SK-N-SH treated with all-trans-retinoic acid at 6 μM for 48 hours (cell line): Measurements from ENCODE around the gene TXLNA.
A peak's percentile ranks its signal among the peaks of the same experiment; 100 is the strongest.

Experiments used
- ATAC-seq: fragments of 200-7000 bp; cut with Tn5 transposase; 3 replicates; pipeline ENCODE4 v1.9.1; 2020; ENCODE audit warnings: mild to moderate bottlenecking, moderate library complexity
- BACH2 ChIP-seq: fragments of 250-450 bp; sonication (Bioruptor Pico); IDR thresholded peaks from 2 replicates; pipeline ENCODE4 v1.9.0; 2021; ENCODE audit warnings: mild to moderate bottlenecking, borderline replicate concordance
- ESRRG ChIP-seq: fragments of 250-450 bp; sonication (Bioruptor Pico); IDR thresholded peaks from 2 replicates; pipeline ENCODE4 v1.6.1; 2021; ENCODE audit warnings: mild to moderate bottlenecking
- ISL1 ChIP-seq: fragments of 250-450 bp; sonication (Bioruptor Pico); IDR thresholded peaks from 2 replicates; pipeline ENCODE4 v2.1.2; 2022; ENCODE audit warnings: mild to moderate bottlenecking, moderate library complexity
- OSR1 ChIP-seq: fragments of 250-450 bp; sonication (Bioruptor Pico); IDR thresholded peaks from 2 replicates; pipeline ENCODE4 v1.8.0; 2022; ENCODE audit warnings: moderate library complexity, mild to moderate bottlenecking, inconsistent platforms
- PPARA ChIP-seq: fragments of 250-450 bp; sonication (Bioruptor Pico); IDR thresholded peaks from 2 replicates; pipeline ENCODE4 v1.5.0; 2020; ENCODE audit warnings: mild to moderate bottlenecking, borderline replicate concordance
- RARB ChIP-seq: fragments of 250-450 bp; sonication (Bioruptor Pico); IDR thresholded peaks from 2 replicates; pipeline ENCODE4 v1.8.0; 2021; ENCODE audit warnings: mild to moderate bottlenecking, moderate library complexity
- SNAI2 ChIP-seq: fragments of 250-450 bp; sonication (Bioruptor Pico); IDR thresholded peaks from 2 replicates; pipeline ENCODE4 v1.5.0; 2020; ENCODE audit warnings: mild to moderate bottlenecking, moderate library complexity
- TCF4 ChIP-seq: fragments of 250-450 bp; sonication (Bioruptor Pico); IDR thresholded peaks from 2 replicates; pipeline ENCODE4 v1.8.0; 2021; ENCODE audit warnings: mild to moderate bottlenecking, moderate library complexity, borderline replicate concordance
- TOX ChIP-seq: fragments of 250-450 bp; sonication (Bioruptor Pico); IDR thresholded peaks from 2 replicates; pipeline ENCODE4 v1.8.0; 2021; ENCODE audit warnings: mild to moderate bottlenecking, moderate library complexity, borderline replicate concordance
- ZC3H10 ChIP-seq: fragments of 250-450 bp; sonication (Bioruptor Pico); IDR thresholded peaks from 2 replicates; pipeline ENCODE4 v1.5.1; 2021; ENCODE audit warnings: mild to moderate bottlenecking, moderate library complexity
- ZFP3 ChIP-seq: fragments of 250-450 bp; sonication (Bioruptor Pico); IDR thresholded peaks from 2 replicates; pipeline ENCODE4 v1.5.0; 2020; ENCODE audit warnings: mild to moderate bottlenecking, moderate library complexity
- ZNF565 ChIP-seq: fragments of 450-650 bp; formaldehyde crosslinking; conservative IDR thresholded peaks from 2 replicates; pipeline ENCODE4 v1.5.0; 2020; ENCODE audit warnings: low read depth, mild to moderate bottlenecking, moderate library complexity
- ZNF70 ChIP-seq: fragments of 450-650 bp; formaldehyde crosslinking; IDR thresholded peaks from 2 replicates; pipeline ENCODE4 v1.5.0; 2020; ENCODE audit warnings: mild to moderate bottlenecking, moderate library complexity
- ZNF8 ChIP-seq: fragments of 450-650 bp; formaldehyde crosslinking; IDR thresholded peaks from 2 replicates; pipeline ENCODE4 v1.5.0; 2020; ENCODE audit warnings: mild to moderate bottlenecking, moderate library complexity
- TF ChIP-seq, protein P1 (sequence below): fragments of 250-450 bp; sonication (Bioruptor Pico); IDR thresholded peaks from 2 replicates; pipeline ENCODE4 v1.8.0; 2021; ENCODE audit warnings: low read depth, mild to moderate bottlenecking, moderate library complexity, borderline replicate concordance
- TF ChIP-seq, protein P2 (sequence below): fragments of 250-450 bp; sonication (Bioruptor Pico); IDR thresholded peaks from 2 replicates; pipeline ENCODE4 v1.5.0; 2020; ENCODE audit warnings: mild to moderate bottlenecking, moderate library complexity
- TF ChIP-seq, protein P3 (sequence below): fragments of 250-450 bp; sonication (Bioruptor Pico); IDR thresholded peaks from 2 replicates; pipeline ENCODE4 v1.5.1; 2021; ENCODE audit warnings: mild to moderate bottlenecking, moderate library complexity

Gene TXLNA

DNA sequence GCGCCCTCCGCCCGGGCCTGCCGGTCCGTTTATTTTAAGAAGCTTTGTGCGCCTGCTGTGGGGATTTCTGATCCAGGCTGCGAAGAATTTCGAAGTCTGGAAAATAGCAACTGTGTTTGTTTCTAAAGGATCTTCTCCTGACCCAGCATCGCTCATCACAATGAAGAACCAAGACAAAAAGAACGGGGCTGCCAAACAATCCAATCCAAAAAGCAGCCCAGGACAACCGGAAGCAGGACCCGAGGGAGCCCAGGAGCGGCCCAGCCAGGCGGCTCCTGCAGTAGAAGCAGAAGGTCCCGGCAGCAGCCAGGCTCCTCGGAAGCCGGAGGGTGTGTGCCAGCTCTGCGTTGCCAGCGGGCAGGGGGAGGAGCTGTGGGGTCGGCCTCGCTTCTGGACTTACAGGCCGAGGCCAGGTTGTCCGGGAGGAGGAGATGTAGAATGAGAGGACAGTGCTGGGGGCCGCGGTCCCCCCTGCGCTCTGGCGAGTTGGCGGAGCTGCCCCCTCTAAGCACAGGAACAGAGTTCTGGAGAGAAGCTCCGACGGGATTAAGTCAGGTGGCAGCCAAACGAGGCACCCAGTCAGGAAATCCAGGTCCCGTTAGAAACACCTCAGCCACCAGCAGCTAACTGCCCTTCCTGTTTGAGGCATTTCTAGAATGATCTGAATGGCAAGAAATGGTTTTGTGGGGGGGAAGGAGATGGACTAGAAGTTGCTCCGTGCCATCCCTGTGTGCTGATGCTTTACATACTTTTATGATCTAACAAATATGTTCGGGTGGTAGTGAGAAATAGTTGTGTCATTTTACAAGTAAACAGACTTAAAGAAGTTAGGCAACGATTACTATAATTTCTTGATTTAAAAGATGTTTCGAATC, 948 bp downstream of the TXLNA start:
- TF ChIP-seq ZFP3 (CRISPR knock-in tag) (no peak), ESRRG (no peak), TOX (CRISPR knock-in tag) (no peak), ZNF70 (CRISPR knock-in tag) (no peak), ZC3H10 (CRISPR knock-in tag) (no peak), RARB (CRISPR knock-in tag) (no peak), TCF4 (CRISPR knock-in tag) (no peak), ISL1 (CRISPR knock-in tag) (no peak), BACH2 (CRISPR knock-in tag) (no peak), SNAI2 (CRISPR knock-in tag) (no peak), ZNF8 (CRISPR knock-in tag) (no peak), OSR1 (CRISPR knock-in tag) (no peak), PPARA (CRISPR knock-in tag) (no peak)
- TF ChIP-seq, protein P1, sequence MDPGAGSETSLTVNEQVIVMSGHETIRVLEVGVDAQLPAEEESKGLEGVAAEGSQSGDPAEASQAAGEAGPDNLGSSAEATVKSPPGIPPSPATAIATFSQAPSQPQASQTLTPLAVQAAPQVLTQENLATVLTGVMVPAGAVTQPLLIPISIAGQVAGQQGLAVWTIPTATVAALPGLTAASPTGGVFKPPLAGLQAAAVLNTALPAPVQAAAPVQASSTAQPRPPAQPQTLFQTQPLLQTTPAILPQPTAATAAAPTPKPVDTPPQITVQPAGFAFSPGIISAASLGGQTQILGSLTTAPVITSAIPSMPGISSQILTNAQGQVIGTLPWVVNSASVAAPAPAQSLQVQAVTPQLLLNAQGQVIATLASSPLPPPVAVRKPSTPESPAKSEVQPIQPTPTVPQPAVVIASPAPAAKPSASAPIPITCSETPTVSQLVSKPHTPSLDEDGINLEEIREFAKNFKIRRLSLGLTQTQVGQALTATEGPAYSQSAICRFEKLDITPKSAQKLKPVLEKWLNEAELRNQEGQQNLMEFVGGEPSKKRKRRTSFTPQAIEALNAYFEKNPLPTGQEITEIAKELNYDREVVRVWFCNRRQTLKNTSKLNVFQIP (CRISPR knock-in tag): no peak
- TF ChIP-seq, protein P2, sequence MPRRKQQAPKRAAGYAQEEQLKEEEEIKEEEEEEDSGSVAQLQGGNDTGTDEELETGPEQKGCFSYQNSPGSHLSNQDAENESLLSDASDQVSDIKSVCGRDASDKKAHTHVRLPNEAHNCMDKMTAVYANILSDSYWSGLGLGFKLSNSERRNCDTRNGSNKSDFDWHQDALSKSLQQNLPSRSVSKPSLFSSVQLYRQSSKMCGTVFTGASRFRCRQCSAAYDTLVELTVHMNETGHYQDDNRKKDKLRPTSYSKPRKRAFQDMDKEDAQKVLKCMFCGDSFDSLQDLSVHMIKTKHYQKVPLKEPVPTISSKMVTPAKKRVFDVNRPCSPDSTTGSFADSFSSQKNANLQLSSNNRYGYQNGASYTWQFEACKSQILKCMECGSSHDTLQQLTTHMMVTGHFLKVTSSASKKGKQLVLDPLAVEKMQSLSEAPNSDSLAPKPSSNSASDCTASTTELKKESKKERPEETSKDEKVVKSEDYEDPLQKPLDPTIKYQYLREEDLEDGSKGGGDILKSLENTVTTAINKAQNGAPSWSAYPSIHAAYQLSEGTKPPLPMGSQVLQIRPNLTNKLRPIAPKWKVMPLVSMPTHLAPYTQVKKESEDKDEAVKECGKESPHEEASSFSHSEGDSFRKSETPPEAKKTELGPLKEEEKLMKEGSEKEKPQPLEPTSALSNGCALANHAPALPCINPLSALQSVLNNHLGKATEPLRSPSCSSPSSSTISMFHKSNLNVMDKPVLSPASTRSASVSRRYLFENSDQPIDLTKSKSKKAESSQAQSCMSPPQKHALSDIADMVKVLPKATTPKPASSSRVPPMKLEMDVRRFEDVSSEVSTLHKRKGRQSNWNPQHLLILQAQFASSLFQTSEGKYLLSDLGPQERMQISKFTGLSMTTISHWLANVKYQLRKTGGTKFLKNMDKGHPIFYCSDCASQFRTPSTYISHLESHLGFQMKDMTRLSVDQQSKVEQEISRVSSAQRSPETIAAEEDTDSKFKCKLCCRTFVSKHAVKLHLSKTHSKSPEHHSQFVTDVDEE (CRISPR knock-in tag): no peak
- TF ChIP-seq, protein P3, sequence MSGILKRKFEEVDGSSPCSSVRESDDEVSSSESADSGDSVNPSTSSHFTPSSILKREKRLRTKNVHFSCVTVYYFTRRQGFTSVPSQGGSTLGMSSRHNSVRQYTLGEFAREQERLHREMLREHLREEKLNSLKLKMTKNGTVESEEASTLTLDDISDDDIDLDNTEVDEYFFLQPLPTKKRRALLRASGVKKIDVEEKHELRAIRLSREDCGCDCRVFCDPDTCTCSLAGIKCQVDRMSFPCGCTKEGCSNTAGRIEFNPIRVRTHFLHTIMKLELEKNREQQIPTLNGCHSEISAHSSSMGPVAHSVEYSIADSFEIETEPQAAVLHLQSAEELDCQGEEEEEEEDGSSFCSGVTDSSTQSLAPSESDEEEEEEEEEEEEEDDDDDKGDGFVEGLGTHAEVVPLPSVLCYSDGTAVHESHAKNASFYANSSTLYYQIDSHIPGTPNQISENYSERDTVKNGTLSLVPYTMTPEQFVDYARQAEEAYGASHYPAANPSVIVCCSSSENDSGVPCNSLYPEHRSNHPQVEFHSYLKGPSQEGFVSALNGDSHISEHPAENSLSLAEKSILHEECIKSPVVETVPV (CRISPR knock-in tag): no peak
- peak; percentile 65 for ATAC-seq

DNA sequence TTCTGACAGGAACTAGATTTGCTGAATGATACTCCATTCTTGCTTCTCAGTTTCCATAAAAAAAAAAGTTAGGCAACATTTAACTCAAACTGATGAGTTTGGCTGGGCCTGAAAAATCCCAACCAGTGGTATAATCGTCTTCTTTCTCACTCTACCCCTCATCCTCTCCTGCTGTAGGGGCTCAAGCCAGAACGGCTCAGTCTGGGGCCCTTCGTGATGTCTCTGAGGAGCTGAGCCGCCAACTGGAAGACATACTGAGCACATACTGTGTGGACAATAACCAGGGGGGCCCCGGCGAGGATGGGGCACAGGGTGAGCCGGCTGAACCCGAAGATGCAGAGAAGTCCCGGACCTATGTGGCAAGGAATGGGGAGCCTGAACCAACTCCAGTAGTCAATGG, 1.6 kb downstream of the TXLNA start:
- ATAC-seq: no peak
- TF ChIP-seq ZNF8 (CRISPR knock-in tag) (no peak), ISL1 (CRISPR knock-in tag) (no peak), ZNF565 (CRISPR knock-in tag) (no peak), PPARA (CRISPR knock-in tag) (no peak), OSR1 (CRISPR knock-in tag) (no peak)
- TF ChIP-seq, protein P2 (CRISPR knock-in tag): no peak
- TF ChIP-seq, protein P3 (CRISPR knock-in tag): no peak
- TF ChIP-seq, protein P1 (CRISPR knock-in tag): no peak
